Activated CD4-positive, alpha-beta T cell treated with anti-CD3 and anti-CD28 coated beads, Interleukin-2, amount 10 ng/mL, durations not matched to agents 7 days and 5 days (primary cell): Measurements from ENCODE around the gene HCRTR2. TPM values are rescaled to one million over a fixed set of nuclear protein-coding genes. Genes with fewer than 3 reads are reported as not detected.
"Not testable (repeated sequence)": the region's sequence is repeated elsewhere in the genome, so short reads cannot be mapped to it uniquely, and the experiment has no call there.

Source experiments
- CTCF ChIA-PET: fragments of 350-600 bp; sonication (Branson Sonifier 250); formaldehyde crosslinking; loops from one replicate; lab custom pipeline; 2021; ENCODE audit warnings: antibody characterized with exemption; lab: Charles Lee
- POLR2A ChIA-PET: fragments of 350-600 bp; sonication (Branson Sonifier 250); formaldehyde crosslinking; loops from one replicate; lab custom pipeline; 2021; ENCODE audit warnings: antibody characterized with exemption; lab: Charles Lee
- DNase-seq: peaks from one replicate; pipeline ENCODE4 v3.0.0-alpha.2; 2020
- H3K27ac Mint-ChIP-seq: one replicate; pipeline ENCODE4 v1.8.0; 2021; ENCODE audit warnings: mild to moderate bottlenecking, moderate library complexity, mixed read lengths
- H3K27me3 Mint-ChIP-seq: one replicate; pipeline ENCODE4 v1.8.0; 2021; ENCODE audit warnings: mixed read lengths
- H3K36me3 Mint-ChIP-seq: one replicate; pipeline ENCODE4 v1.8.0; 2021; ENCODE audit warnings: low read depth, mixed read lengths
- H3K4me1 Mint-ChIP-seq: one replicate; pipeline ENCODE4 v1.8.0; 2021; ENCODE audit warnings: mixed read lengths
- H3K4me3 Mint-ChIP-seq: one replicate; pipeline ENCODE4 v1.8.0; 2021; ENCODE audit warnings: mild to moderate bottlenecking, moderate library complexity, mixed read lengths
- H3K9me3 Mint-ChIP-seq: one replicate; pipeline ENCODE4 v1.8.0; 2021; ENCODE audit warnings: mixed read lengths
- total RNA-seq, 2 experiments: library from RNA; stranded (reverse); gene quantifications; one replicate each; pipeline ENCODE4 v1.2.3, GENCODE V29; 2021

The HCRTR2 gene
- not detected for total RNA-seq

- CTCF ChIA-PET: no interaction called here
- Mint-ChIP-seq H3K27ac (no peak within 1 kb of the TSS), H3K4me1 (no peaks in the 10 kb centered on the region), H3K27me3 (peaks cover 2% of the 10 kb centered on the region), H3K36me3 (no peaks in the 10 kb centered on the region), H3K9me3 (no peaks in the 10 kb centered on the region), H3K4me3 (no peak within 1 kb of the TSS)
- POLR2A ChIA-PET: no interaction called here
- DNase-seq: no peak
These were observed at the start of gene HCRTR2 for GRCh38 chr6:55174211-55175026. Gene HCRTR2 (plus strand): TSS chr6:55174515. CDS start chr6:55174588, 73 bp downstream.

GRCh38 chr6:55130806-55131324 lies 43.5 kb upstream of the HCRTR2 start:
- Mint-ChIP-seq H3K27ac (no peak overlapping the region), H3K4me1 (no peaks in the 10 kb centered on the region), H3K4me3 (no peak overlapping the region), H3K36me3 (no peaks in the 10 kb centered on the region), H3K27me3 (no peaks in the 10 kb centered on the region), H3K9me3 (peaks cover 10% of the 10 kb centered on the region)
- no peak for DNase-seq
- CTCF ChIA-PET: no interaction called here
- POLR2A ChIA-PET: no interaction called here

- Mint-ChIP-seq H3K36me3 (no peaks in the 10 kb centered on the region), H3K27ac (no peak overlapping the region), H3K4me3 (no peak overlapping the region), H3K4me1 (no peaks in the 10 kb centered on the region), H3K27me3 (no peaks in the 10 kb centered on the region), H3K9me3 (peaks cover 10% of the 10 kb centered on the region)
- ChIA-PET CTCF (no interaction called here), POLR2A (no interaction called here)
- DNase-seq: no peak
These were observed 42.7 kb upstream of the HCRTR2 start for GRCh38 chr6:55131616-55132015.

- POLR2A ChIA-PET: no interaction called here
- no peak overlapping the region for H3K27ac Mint-ChIP-seq
- H3K9me3 Mint-ChIP-seq: peaks cover 6% of the 10 kb centered on the region
- no peaks in the 10 kb centered on the region for H3K27me3 Mint-ChIP-seq
- H3K36me3 Mint-ChIP-seq: no peaks in the 10 kb centered on the region
- no peak overlapping the region for H3K4me3 Mint-ChIP-seq
- CTCF ChIA-PET: no interaction called here
- no peak for DNase-seq
- H3K4me1 Mint-ChIP-seq: no peaks in the 10 kb centered on the region
These were observed 37.4 kb upstream of the HCRTR2 start for GRCh38 chr6:55136916-55137315.

GRCh38 chr6:55137929-55138693 lies 36.2 kb upstream of the HCRTR2 start:
- H3K27ac Mint-ChIP-seq: no peak overlapping the region
- POLR2A ChIA-PET: no interaction called here
- CTCF ChIA-PET: no interaction called here
- peaks cover 7% of the 10 kb centered on the region for H3K9me3 Mint-ChIP-seq
- no peaks in the 10 kb centered on the region for H3K4me1 Mint-ChIP-seq
- no peaks in the 10 kb centered on the region for H3K27me3 Mint-ChIP-seq
- DNase-seq: no peak
- H3K4me3 Mint-ChIP-seq: no peak overlapping the region
- no peaks in the 10 kb centered on the region for H3K36me3 Mint-ChIP-seq

- no peaks in the 10 kb centered on the region for H3K27me3 Mint-ChIP-seq
- CTCF ChIA-PET: no interaction called here
- H3K4me3 Mint-ChIP-seq: no peak overlapping the region
- peaks cover 10% of the 10 kb centered on the region for H3K9me3 Mint-ChIP-seq
- H3K27ac Mint-ChIP-seq: no peak overlapping the region
- POLR2A ChIA-PET: no interaction called here
- no peak for DNase-seq
- no peaks in the 10 kb centered on the region for H3K36me3 Mint-ChIP-seq
- H3K4me1 Mint-ChIP-seq: no peaks in the 10 kb centered on the region
These were observed 32.7 kb upstream of the HCRTR2 start for GRCh38 chr6:55141611-55142010.

- Mint-ChIP-seq H3K36me3 (no peaks in the 10 kb centered on the region), H3K27ac (no peak overlapping the region), H3K27me3 (no peaks in the 10 kb centered on the region), H3K4me1 (no peaks in the 10 kb centered on the region), H3K4me3 (no peak overlapping the region), H3K9me3 (peaks cover 10% of the 10 kb centered on the region)
- ChIA-PET CTCF (no interaction called here), POLR2A (no interaction called here)
- DNase-seq: no peak
These were observed 31.7 kb upstream of the HCRTR2 start for GRCh38 chr6:55142610-55143009.

GRCh38 chr6:55153284-55153683 lies 21.0 kb upstream of the HCRTR2 start:
- Mint-ChIP-seq H3K27me3 (no peaks in the 10 kb centered on the region), H3K36me3 (no peaks in the 10 kb centered on the region), H3K4me3 (no peak overlapping the region), H3K27ac (no peak overlapping the region), H3K4me1 (no peaks in the 10 kb centered on the region), H3K9me3 (peaks cover 7% of the 10 kb centered on the region)
- no peak for DNase-seq
- CTCF ChIA-PET: no interaction called here
- POLR2A ChIA-PET: no interaction called here

- CTCF ChIA-PET, POLR2A ChIA-PET, H3K4me3 Mint-ChIP-seq, H3K4me1 Mint-ChIP-seq, H3K36me3 Mint-ChIP-seq, H3K27ac Mint-ChIP-seq, DNase-seq, H3K27me3 Mint-ChIP-seq: not testable (repeated sequence)
- peaks cover 13% of the 10 kb centered on the region for H3K9me3 Mint-ChIP-seq
These were observed 15.5 kb upstream of the HCRTR2 start for GRCh38 chr6:55158784-55159183.

- no peak for DNase-seq
- Mint-ChIP-seq H3K4me3 (no peak overlapping the region), H3K9me3 (peaks cover 2% of the 10 kb centered on the region), H3K27ac (no peak overlapping the region), H3K36me3 (no peaks in the 10 kb centered on the region), H3K27me3 (no peaks in the 10 kb centered on the region), H3K4me1 (no peaks in the 10 kb centered on the region)
- CTCF ChIA-PET: no interaction called here
- POLR2A ChIA-PET: no interaction called here
These were observed 6.5 kb upstream of the HCRTR2 start for GRCh38 chr6:55167860-55168259.

GRCh38 chr6:55175078-55176049 lies 1.0 kb downstream of the HCRTR2 start:
- CTCF ChIA-PET: no interaction called here
- Mint-ChIP-seq H3K27ac (no peak overlapping the region), H3K9me3 (no peaks in the 10 kb centered on the region), H3K27me3 (peaks cover 2% of the 10 kb centered on the region), H3K36me3 (no peaks in the 10 kb centered on the region), H3K4me1 (no peaks in the 10 kb centered on the region), H3K4me3 (no peak overlapping the region)
- no peak for DNase-seq
- POLR2A ChIA-PET: no interaction called here

- no peaks in the 10 kb centered on the region for H3K9me3 Mint-ChIP-seq
- no peaks in the 10 kb centered on the region for H3K36me3 Mint-ChIP-seq
- POLR2A ChIA-PET: no interaction called here
- CTCF ChIA-PET: no interaction called here
- no peak overlapping the region for H3K4me3 Mint-ChIP-seq
- no peak overlapping the region for H3K27ac Mint-ChIP-seq
- peaks cover 2% of the 10 kb centered on the region for H3K27me3 Mint-ChIP-seq
- H3K4me1 Mint-ChIP-seq: no peaks in the 10 kb centered on the region
- no peak for DNase-seq
These were observed 2.6 kb downstream of the HCRTR2 start for GRCh38 chr6:55176958-55177357.
